B cell (primary cell): ENCODE data around the gene EHD2. TPM values are rescaled to one million over a fixed set of nuclear protein-coding genes. Genes with fewer than 3 reads are reported as not detected.

Source experiments
- ATAC-seq: fragments of 200-7000 bp; cut with Tn5 transposase; one replicate; pipeline ENCODE4 v1.10.0; 2021; ENCODE audit warnings: low read depth, mild to moderate bottlenecking, moderate number of reproducible peaks, moderate library complexity
- CTCF ChIA-PET: fragments of 350-600 bp; sonication (Branson Sonifier 250); formaldehyde crosslinking; loops from one replicate; lab custom pipeline; 2021; ENCODE audit warnings: antibody characterized with exemption, inconsistent platforms; lab: Charles Lee
- POLR2A ChIA-PET: fragments of 350-600 bp; sonication (Branson Sonifier 250); formaldehyde crosslinking; loops from one replicate; lab custom pipeline; 2021; ENCODE audit warnings: antibody characterized with exemption; lab: Charles Lee
- DNase-seq: peaks from one replicate; pipeline ENCODE4 v3.0.0; 2013
- H2AFZ ChIP-seq: 2 replicates; pipeline ENCODE4 v1.6.1; 2012; ENCODE audit warnings: mild to moderate bottlenecking, low read depth, low read length; ENCODE audit not compliant: insufficient read depth, poor library complexity, severe bottlenecking
- H3K27ac ChIP-seq, 2 donors: 1 replicate in 1 of 2; 2 replicates in 1 of 2; pipeline ENCODE4 v1.5.1; 2012 to 2013; ENCODE audit warnings: low read length in 2 of 2, mild to moderate bottlenecking in 2 of 2, moderate library complexity in 1 of 2
- H3K27me3 ChIP-seq, 4 experiments: fragments of 200-600 bp in 1 of 4; sonication (generic) in 1 of 4; replicated peaks in 1 of 4; 1 replicate in 2 of 4; 2 replicates in 2 of 4; pipeline versions ENCODE4 v1.6.1 to v1.7.0; 2013 to 2016; ENCODE audit warnings: low read length in 3 of 4, mild to moderate bottlenecking in 2 of 4, mixed read lengths in 1 of 4, moderate library complexity in 1 of 4; ENCODE audit not compliant: insufficient read depth in 4 of 4, control insufficient read depth in 3 of 4; ENCODE audit errors: control extremely low read depth in 1 of 4
- H3K36me3 ChIP-seq, 2 experiments: replicated peaks in 1 of 2; 1 replicate in 1 of 2; 2 replicates in 1 of 2; pipeline versions ENCODE4 v1.6.1 to v1.7.1; 2013; ENCODE audit warnings: low read length in 1 of 2; ENCODE audit not compliant: insufficient read depth in 2 of 2, control insufficient read depth in 1 of 2; ENCODE audit errors: control extremely low read depth in 1 of 2, extremely low read depth in 1 of 2
- H3K4me1 ChIP-seq, 2 donors: fragments of 200-600 bp in 1 of 2; sonication (generic) in 1 of 2; 1 replicate in 1 of 2; 2 replicates in 1 of 2; pipeline versions ENCODE4 v1.5.1 to v1.6.1; 2013 to 2017; ENCODE audit warnings: low read length in 2 of 2; ENCODE audit not compliant: control insufficient read depth in 2 of 2, insufficient read depth in 2 of 2
- H3K4me2 ChIP-seq: replicated peaks from 2 replicates; pipeline ENCODE3; 2012; ENCODE audit warnings: mild to moderate bottlenecking, low read depth, low read length; ENCODE audit not compliant: poor library complexity, severe bottlenecking
- H3K4me3 ChIP-seq, 5 experiments: fragments of 200-600 bp in 1 of 5; sonication (generic) in 1 of 5; 1 replicate in 3 of 5; 2 replicates in 2 of 5; pipeline versions ENCODE4 v1.5.1 to v1.7.0; 2011 to 2016; ENCODE audit warnings: low read length in 4 of 5, mild to moderate bottlenecking in 4 of 5, low read depth in 2 of 5, control low read depth in 1 of 5, moderate library complexity in 1 of 5; ENCODE audit not compliant: insufficient read depth in 1 of 5; ENCODE audit errors: control extremely low read depth in 1 of 5, extremely low read depth in 1 of 5
- H3K79me2 ChIP-seq: fragments of 200-600 bp; sonication (generic); one replicate; pipeline ENCODE4 v1.6.0; 2016; ENCODE audit warnings: low read length; ENCODE audit not compliant: control insufficient read depth, insufficient read depth
- H3K9ac ChIP-seq: fragments of 200-600 bp; sonication (generic); 2 replicates; pipeline ENCODE4 v1.6.1; 2017; ENCODE audit warnings: mild to moderate bottlenecking, low read length, moderate library complexity
- H3K9me3 ChIP-seq, 3 donors: one replicate each; pipeline versions ENCODE4 v1.6.1 to v1.7.1; 2013; ENCODE audit warnings: low read length in 2 of 3; ENCODE audit not compliant: control insufficient read depth in 2 of 3, insufficient read depth in 1 of 3; ENCODE audit errors: control extremely low read depth in 1 of 3
- H4K20me1 ChIP-seq: 2 replicates; pipeline ENCODE4 v1.6.0; 2012; ENCODE audit warnings: mild to moderate bottlenecking, low read length; ENCODE audit not compliant: insufficient read depth, control insufficient read depth, poor library complexity, severe bottlenecking
- H3K27ac Mint-ChIP-seq: one replicate; pipeline ENCODE4 v1.8.0; 2021; ENCODE audit warnings: mixed read lengths
- H3K27me3 Mint-ChIP-seq: one replicate; pipeline ENCODE4 v1.8.0; 2021; ENCODE audit warnings: mixed read lengths
- H3K4me1 Mint-ChIP-seq: one replicate; pipeline ENCODE4 v1.8.0; 2021; ENCODE audit warnings: mixed read lengths
- H3K4me3 Mint-ChIP-seq: one replicate; pipeline ENCODE4 v1.8.0; 2021; ENCODE audit warnings: mixed read lengths
- H3K9me3 Mint-ChIP-seq: one replicate; pipeline ENCODE4 v1.8.0; 2022; ENCODE audit warnings: mixed read lengths; ENCODE audit not compliant: insufficient read depth
- EZH2 ChIP-seq: IDR thresholded peaks from 2 replicates; pipeline ENCODE4 v1.6.1; 2012; ENCODE audit warnings: borderline replicate concordance, low read depth, mild to moderate bottlenecking, moderate library complexity, low read length; ENCODE audit not compliant: insufficient read depth, poor library complexity, severe bottlenecking
- WGBS: methylation state at CpG from one replicate; pipeline ENCODE4 v1.1.5; 2013; ENCODE audit warnings: missing lambda C conversion rate; ENCODE audit not compliant: insufficient coverage; 5-methylcytosine and 5-hydroxymethylcytosine counted together
- intact Hi-C: fragments of 100-400 bp; cut with micrococcal nuclease; formaldehyde crosslinking; loops from one replicate; pipeline ENCODE4 v1.10.0; 2022
- polyA plus RNA-seq: library from polyadenylated mRNA; depleted of rRNA; stranded (reverse); fragments of >200 nt; gene quantifications from 2 replicates; pipeline ENCODE4 v1.2.3, GENCODE V29; 2012
- total RNA-seq, 2 donors: library from RNA; stranded (reverse); fragments of 120-200 nt in 1 of 2; gene quantifications; 1 replicate in 1 of 2; 2 replicates in 1 of 2; pipeline versions ENCODE4 v1.2.3 to v1.2.4, GENCODE V29; 2013 to 2022
- TF ChIP-seq, protein P1 (sequence below): fragments of 200-600 bp; IDR thresholded peaks from one replicate; pipeline ENCODE4 v1.8.0; 2022; ENCODE audit warnings: antibody characterized with exemption, mild to moderate bottlenecking

Gene EHD2
- total and polyA plus RNA-seq, 2 donors (not counting 1 experiment from before 2014, with no cell fraction given): not detected

DNA sequence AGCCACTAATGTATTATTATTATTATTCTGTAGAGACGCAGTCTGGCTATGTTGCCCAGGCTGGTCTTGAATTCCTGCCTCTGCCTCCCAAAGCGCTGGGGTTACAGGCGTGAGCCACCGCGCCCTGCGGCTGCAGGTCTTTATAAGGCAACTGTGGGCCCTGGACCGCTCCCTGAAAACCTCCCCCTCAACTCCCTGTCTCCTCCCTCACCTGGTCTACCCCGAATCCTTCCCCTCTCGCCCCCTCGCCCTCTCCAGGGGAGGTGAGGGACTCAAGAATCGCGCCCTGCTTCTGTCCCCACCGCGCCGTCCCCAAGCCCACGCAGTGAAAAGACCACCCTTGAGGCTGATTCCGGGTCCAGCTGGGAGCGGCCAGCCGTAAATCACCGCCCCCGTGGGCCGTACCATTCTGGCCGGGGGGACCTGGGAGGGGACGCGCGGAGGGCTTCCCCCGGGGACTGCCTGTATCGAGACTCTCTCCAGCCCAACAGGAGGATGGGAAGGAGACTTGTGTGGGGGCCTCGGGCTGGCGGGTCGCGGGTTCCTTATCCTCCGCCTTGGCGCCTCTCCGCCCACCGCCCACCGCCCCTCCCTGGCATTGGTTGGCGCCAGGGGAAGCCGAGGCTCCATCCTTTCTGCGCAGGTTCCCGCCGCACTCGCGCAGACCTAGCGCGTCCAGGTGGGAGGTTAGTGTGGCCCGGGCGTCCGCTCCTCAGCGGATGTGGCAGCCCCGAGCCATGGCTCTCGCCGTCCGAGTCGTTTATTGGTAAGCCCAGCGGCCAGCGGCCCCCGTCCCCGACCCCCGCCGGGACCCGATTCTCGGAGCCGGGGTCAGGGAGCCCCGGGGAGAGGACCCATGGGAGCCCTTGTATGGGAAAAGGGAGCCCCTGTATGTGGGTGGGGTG lies 65.1 kb downstream of the EHD2 start, which contains the start of gene SELENOW:
TSS of gene SELENOW (plus strand) at position 655 of the 905 bp plus-strand sequence. CDS start at position 738, 83 bp downstream.
- Histone ChIP-seq H3K4me2 (peak within 1 kb of the TSS; percentile 87), H3K4me1 (peaks cover 9 to 19% of the 10 kb centered on the region in 2 donors), H3K4me3 (peak within 1 kb of the TSS; percentile 4 to 80 (median 74)), H4K20me1 (no peaks in the 10 kb centered on the region), H3K9me3 (no peaks in the 10 kb centered on the region), H3K9ac (peak within 1 kb of the TSS; percentile 79), H3K79me2 (peaks cover 10% of the 10 kb centered on the region), H3K27ac (peak within 1 kb of the TSS; percentile 87 to 91), H2AFZ (peak within 1 kb of the TSS; percentile 82), H3K36me3 (no peaks in the 10 kb centered on the region), H3K27me3 (no peaks in the 10 kb centered on the region)
- Mint-ChIP-seq H3K27ac (peak within 1 kb of the TSS; percentile 98), H3K4me1 (peaks cover 20% of the 10 kb centered on the region), H3K27me3 (no peaks in the 10 kb centered on the region), H3K4me3 (peak within 1 kb of the TSS; percentile 98), H3K9me3 (no peaks in the 10 kb centered on the region)
- TF ChIP-seq, protein P1, sequence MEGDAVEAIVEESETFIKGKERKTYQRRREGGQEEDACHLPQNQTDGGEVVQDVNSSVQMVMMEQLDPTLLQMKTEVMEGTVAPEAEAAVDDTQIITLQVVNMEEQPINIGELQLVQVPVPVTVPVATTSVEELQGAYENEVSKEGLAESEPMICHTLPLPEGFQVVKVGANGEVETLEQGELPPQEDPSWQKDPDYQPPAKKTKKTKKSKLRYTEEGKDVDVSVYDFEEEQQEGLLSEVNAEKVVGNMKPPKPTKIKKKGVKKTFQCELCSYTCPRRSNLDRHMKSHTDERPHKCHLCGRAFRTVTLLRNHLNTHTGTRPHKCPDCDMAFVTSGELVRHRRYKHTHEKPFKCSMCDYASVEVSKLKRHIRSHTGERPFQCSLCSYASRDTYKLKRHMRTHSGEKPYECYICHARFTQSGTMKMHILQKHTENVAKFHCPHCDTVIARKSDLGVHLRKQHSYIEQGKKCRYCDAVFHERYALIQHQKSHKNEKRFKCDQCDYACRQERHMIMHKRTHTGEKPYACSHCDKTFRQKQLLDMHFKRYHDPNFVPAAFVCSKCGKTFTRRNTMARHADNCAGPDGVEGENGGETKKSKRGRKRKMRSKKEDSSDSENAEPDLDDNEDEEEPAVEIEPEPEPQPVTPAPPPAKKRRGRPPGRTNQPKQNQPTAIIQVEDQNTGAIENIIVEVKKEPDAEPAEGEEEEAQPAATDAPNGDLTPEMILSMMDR: no peak
- TF ChIP-seq EZH2: no peak
- POLR2A ChIA-PET: interaction anchor here (1.0 kb wide), 1 partner anchor 33 kb away, joined by 7 read pairs; the partner anchor contains the start of gene NOP53
- DNase-seq: peak; percentile 91
- CTCF ChIA-PET: interaction anchor here (0.5 kb wide), 1 partner anchor 294 kb away, joined by 3 read pairs; the partner anchor contains the start of gene KPTN
- intact Hi-C loops: loop anchor here (1.0 kb wide), 2 partner anchors 33 to 263 kb away; partner anchors contain the start of genes NAPA and NOP53
- ATAC-seq: peak; percentile 94
- WGBS: under 1% methylated on average over 64 of the region's 65 CpGs
